Kidney epithelial cell (primary cell): Measurements from ENCODE around the gene CD96. TPM values are rescaled to one million over a fixed set of nuclear protein-coding genes. Genes with fewer than 3 reads are reported as not detected.

ENCODE experiments used
- DNase-seq: peaks from one replicate; pipeline ENCODE4 v3.0.0-alpha.2; 2010; ENCODE audit warnings: low read depth
- H3K27me3 ChIP-seq: 2 replicates; pipeline ENCODE4 v1.6.0; 2011; ENCODE audit warnings: low read length; ENCODE audit not compliant: control insufficient read depth, insufficient read depth
- H3K36me3 ChIP-seq: 2 replicates; pipeline ENCODE4 v1.5.1; 2011; ENCODE audit warnings: low read length; ENCODE audit not compliant: control insufficient read depth, insufficient read depth
- H3K4me3 ChIP-seq: 2 replicates; pipeline ENCODE4 v1.5.1; 2011; ENCODE audit warnings: low read depth, mild to moderate bottlenecking, control low read depth, low read length
- total RNA-seq: library from RNA; depleted of rRNA; stranded (reverse); fragments of >200 nt; gene quantifications from 2 replicates; pipeline ENCODE4 v1.2.3, GENCODE V29; 2015
- TF ChIP-seq, protein P1 (sequence below): IDR thresholded peaks from 2 replicates; pipeline ENCODE4 v1.5.1; 2011; ENCODE audit warnings: mild to moderate bottlenecking, moderate library complexity, low read length, control low read depth, inconsistent platforms; ENCODE audit not compliant: insufficient read depth, poor library complexity, severe bottlenecking

Gene CD96
- total RNA-seq, 1 donor from 2014 or later, result not detected

DNA sequence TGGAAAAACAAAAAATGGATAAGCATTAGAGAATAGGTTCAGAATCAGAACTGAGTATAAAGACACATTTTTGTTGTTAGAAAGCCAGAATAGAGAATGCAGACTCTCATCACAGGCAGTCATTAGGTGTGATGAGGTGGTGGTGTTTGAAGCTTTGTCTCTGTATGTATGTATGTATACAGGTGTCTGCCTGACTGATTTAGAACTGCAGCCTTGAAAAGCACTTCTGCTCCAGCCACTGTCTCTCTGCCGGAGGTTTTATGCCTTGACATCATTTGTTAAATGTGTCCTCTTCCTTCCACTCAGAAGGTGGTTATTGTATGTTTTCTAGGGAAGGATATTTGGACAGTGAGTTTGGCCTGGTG lies 133.8 kb downstream of the CD96 start:
- TF ChIP-seq, protein P1, sequence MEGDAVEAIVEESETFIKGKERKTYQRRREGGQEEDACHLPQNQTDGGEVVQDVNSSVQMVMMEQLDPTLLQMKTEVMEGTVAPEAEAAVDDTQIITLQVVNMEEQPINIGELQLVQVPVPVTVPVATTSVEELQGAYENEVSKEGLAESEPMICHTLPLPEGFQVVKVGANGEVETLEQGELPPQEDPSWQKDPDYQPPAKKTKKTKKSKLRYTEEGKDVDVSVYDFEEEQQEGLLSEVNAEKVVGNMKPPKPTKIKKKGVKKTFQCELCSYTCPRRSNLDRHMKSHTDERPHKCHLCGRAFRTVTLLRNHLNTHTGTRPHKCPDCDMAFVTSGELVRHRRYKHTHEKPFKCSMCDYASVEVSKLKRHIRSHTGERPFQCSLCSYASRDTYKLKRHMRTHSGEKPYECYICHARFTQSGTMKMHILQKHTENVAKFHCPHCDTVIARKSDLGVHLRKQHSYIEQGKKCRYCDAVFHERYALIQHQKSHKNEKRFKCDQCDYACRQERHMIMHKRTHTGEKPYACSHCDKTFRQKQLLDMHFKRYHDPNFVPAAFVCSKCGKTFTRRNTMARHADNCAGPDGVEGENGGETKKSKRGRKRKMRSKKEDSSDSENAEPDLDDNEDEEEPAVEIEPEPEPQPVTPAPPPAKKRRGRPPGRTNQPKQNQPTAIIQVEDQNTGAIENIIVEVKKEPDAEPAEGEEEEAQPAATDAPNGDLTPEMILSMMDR, result no peak
- peak overlapping the region; percentile 3 for H3K4me3 ChIP-seq
- no peaks in the 10 kb centered on the region for H3K27me3 ChIP-seq
- no peaks in the 10 kb centered on the region for H3K36me3 ChIP-seq
- DNase-seq, result no peak

DNA sequence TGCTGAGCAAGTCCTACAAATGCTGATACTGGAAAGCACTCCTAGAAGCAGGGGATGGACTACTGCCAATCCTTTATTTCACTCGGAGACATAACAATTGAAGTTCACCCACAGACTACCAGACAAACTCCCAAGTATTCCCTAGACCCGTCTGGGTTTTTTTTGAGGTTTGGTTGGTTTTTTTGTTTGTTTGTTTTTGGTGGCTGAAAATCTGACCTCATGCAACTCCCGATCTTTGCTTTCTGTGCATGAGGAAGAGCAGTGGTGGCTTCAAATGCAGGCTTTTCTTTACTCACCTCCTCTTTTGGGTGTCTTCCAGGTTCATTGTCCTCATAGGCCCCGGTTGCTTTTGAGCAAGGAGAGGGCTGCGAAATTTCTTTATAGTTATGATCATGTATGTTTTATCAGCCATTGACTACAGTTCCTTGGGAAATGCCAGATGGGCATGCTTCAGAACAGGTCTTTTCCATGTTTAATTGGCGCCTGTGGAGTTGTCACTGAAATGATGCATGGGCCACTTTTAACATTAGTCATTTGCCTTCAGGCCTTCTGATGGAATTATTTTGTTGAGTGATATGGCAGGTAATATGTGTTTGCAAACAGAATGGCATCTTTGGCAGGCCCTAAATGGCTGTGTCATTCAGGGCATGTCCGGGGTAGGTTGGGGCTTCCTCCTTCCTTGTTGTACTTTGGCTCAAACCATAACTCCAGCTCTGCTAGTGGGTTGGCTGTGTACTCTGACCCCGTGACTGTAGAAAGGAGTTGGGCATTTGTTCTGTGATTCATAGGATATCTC lies 134.4 kb downstream of the CD96 start:
- TF ChIP-seq, protein P1, result no peak
- DNase-seq, result no peak
- no peaks in the 10 kb centered on the region for H3K36me3 ChIP-seq
- H3K4me3 ChIP-seq, result no peak overlapping the region
- H3K27me3 ChIP-seq, result no peaks in the 10 kb centered on the region

DNA sequence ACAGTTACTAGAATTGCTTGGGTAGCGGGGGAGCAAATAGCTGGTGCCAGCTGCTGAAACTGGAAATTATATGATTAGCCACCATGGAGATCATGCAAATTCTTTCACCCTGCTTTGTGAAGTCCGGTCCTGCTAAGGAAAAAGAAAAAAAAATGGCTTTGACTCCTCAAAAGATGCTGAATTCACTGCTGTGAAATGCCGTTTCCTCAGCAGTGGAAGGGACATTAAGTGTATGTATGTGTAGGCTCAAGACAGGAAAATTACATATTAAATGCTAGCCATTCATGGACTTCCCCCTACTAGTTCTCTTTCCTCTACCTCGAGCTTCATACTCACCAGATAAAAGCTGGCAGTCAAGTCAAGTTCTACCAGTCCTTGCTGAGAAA lies 135.0 kb downstream of the CD96 start:
- DNase-seq, result no peak
- Histone ChIP-seq H3K27me3 (no peaks in the 10 kb centered on the region), H3K36me3 (no peaks in the 10 kb centered on the region), H3K4me3 (no peak overlapping the region)
- TF ChIP-seq, protein P1, result no peak

DNA sequence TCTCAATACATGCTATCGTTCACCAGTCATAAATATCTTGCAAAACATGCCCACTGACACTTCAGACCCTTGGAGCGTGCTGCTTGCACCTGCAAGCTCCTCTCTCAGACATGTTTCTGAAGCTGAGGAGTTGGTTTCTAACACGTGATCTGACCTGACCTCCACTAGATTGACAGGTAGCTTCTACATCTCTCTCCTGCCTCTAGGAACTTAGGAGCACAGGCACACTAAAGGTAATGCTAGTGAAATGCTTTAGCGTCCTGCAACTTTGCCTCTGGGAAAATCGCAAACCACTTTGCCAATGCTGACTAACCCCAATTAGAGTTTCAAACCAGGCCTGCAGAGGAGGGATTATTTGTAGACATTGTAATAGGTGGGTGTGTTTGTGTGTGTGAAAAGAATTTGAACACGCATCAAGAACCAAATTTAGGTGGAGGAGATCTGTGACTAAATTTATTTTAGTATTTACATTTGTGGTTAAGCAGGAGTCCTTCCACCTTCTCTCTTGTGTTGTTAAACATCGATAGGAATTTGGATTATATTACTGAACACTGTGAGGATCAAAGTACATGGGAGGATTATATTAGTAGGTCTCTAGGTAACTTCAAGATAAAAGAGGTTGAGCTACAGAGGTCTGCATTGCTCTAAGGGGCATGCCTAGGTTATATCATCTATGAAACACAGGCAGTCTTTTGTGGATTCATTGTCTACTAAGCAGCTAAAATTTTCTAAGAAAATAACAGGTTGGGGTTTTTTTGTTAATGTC lies 139.8 kb downstream of the CD96 start:
- no peaks in the 10 kb centered on the region for H3K36me3 ChIP-seq
- H3K4me3 ChIP-seq, result no peak overlapping the region
- H3K27me3 ChIP-seq, result no peaks in the 10 kb centered on the region
- no peak for DNase-seq
- TF ChIP-seq, protein P1, result no peak

DNA sequence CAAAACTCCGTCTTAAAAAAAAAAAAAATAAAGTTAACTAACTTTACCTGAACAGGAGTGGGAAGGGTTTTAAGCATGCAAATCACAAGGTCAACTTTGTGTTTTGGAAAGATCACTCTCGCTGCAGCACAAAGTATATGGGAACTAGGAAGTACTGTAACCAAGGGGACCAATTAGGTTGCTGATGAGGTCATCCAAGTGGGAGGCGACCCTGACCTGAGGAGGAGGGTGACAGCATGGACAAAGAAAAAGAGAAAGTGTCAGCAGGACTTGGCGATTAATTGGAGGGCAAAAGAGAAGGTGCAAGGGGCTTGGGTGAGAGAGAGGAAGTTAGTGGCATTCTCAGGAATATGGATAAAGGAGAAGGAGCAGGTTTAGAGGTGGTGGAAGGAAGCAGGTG lies 142.6 kb downstream of the CD96 start:
- TF ChIP-seq, protein P1, result no peak
- no peak for DNase-seq

More for the DNA sequence above, 142.6 kb downstream of the CD96 start:
- H3K4me3 ChIP-seq, result no peak overlapping the region
- H3K27me3 ChIP-seq, result no peaks in the 10 kb centered on the region
- no peaks in the 10 kb centered on the region for H3K36me3 ChIP-seq
